Measurements from ENCODE around the gene BPTF. TPM values are rescaled to one million over a fixed set of nuclear protein-coding genes. Genes with fewer than 3 reads are reported as not detected.
"Not testable (repeated sequence)": the region's sequence is repeated elsewhere in the genome, so short reads cannot be mapped to it uniquely, and the experiment has no call there.

Gene BPTF
- total RNA-seq, 2 experiments from 2014 or later, result 117 to 125 TPM

DNA sequence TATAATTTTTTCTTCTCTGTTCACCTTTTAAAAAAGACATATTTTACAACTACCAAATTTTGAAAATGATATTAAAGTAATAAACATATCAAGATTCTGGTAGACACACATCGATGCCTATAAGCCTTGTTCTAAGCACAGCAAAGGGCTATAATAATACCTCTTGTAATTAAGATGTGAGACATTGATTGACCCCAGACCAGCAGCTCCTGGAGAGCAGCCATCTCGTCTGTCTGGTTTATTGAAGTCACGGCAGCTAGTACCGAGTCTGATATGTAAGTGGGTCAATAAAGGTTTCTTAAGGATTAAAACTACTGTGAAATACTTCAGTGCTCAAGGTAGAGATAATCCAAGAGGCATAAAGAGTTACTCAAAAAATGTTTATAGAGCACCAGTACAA, 94.9 kb downstream of the BPTF start:
- H3K4me1 Mint-ChIP-seq (ENCODE audit: low read depth), result peaks cover 7% of the 10 kb centered on the region
- intact Hi-C loops (cut with DNase I, micrococcal nuclease), result no loop called here
- DNase-seq (no peak), ATAC-seq (ENCODE audit: poor library complexity) (no peak)
- TF ChIP-seq, protein P1, sequence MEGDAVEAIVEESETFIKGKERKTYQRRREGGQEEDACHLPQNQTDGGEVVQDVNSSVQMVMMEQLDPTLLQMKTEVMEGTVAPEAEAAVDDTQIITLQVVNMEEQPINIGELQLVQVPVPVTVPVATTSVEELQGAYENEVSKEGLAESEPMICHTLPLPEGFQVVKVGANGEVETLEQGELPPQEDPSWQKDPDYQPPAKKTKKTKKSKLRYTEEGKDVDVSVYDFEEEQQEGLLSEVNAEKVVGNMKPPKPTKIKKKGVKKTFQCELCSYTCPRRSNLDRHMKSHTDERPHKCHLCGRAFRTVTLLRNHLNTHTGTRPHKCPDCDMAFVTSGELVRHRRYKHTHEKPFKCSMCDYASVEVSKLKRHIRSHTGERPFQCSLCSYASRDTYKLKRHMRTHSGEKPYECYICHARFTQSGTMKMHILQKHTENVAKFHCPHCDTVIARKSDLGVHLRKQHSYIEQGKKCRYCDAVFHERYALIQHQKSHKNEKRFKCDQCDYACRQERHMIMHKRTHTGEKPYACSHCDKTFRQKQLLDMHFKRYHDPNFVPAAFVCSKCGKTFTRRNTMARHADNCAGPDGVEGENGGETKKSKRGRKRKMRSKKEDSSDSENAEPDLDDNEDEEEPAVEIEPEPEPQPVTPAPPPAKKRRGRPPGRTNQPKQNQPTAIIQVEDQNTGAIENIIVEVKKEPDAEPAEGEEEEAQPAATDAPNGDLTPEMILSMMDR (IDR thresholded peaks at IDR 0.05), result no peak
- no peaks in the 10 kb centered on the region for H3K27me3 Mint-ChIP-seq
- no peak overlapping the region for H3K4me3 ChIP-seq (ENCODE audit: low read length)
- CTCF ChIA-PET, result no interaction called here
- H3K27ac ChIP-seq (ENCODE audit: low read depth in 1 of 2, low read length in 2 of 2), result no peak overlapping the region
- no peaks in the 10 kb centered on the region for H3K27me3 ChIP-seq (ENCODE audit: control insufficient read depth in 1 of 2, insufficient read depth in 2 of 2, low read length in 2 of 2)
- H3K4me3 Mint-ChIP-seq, result no peak overlapping the region
- POLR2A ChIA-PET, result no interaction called here
- no peaks in the 10 kb centered on the region for H3K4me1 ChIP-seq (ENCODE audit: insufficient read depth, low read length)
- peaks cover 66% of the 10 kb centered on the region for H3K36me3 ChIP-seq (ENCODE audit: insufficient read depth, low read length)
- no peaks in the 10 kb centered on the region for H3K9me3 ChIP-seq (ENCODE audit: control insufficient read depth in 1 of 2, insufficient read depth in 1 of 2, low read length in 2 of 2)
- H3K9me3 Mint-ChIP-seq, result no peaks in the 10 kb centered on the region
- H3K27ac Mint-ChIP-seq, result no peak overlapping the region
- H3K36me3 Mint-ChIP-seq (ENCODE audit: low read depth), result peaks cover 64% of the 10 kb centered on the region

DNA sequence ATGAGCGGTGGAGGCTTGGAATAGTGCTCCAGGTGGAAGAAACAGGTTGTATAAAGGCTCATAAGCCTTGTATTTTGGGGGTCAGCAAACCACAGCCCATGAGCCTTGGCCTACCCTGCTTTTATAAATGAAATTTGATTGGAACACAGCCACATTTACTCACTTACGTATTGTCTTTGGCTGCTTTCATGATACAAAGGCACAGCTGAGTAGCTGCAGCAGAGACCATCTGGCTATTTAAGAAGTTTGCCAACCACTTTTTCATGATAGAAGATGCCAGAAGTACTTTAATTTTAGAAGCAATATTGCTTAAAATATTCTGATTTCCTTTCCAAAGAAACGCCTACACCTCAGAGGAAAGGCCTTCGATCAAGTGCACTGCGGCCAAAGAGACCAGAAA, 97.2 kb downstream of the BPTF start:
- no peaks in the 10 kb centered on the region for H3K4me1 ChIP-seq (ENCODE audit: insufficient read depth, low read length)
- no peak overlapping the region for H3K27ac ChIP-seq (ENCODE audit: low read depth in 1 of 2, low read length in 2 of 2)
- ChIA-PET POLR2A (no interaction called here), CTCF (no interaction called here)
- Mint-ChIP-seq H3K9me3 (no peaks in the 10 kb centered on the region), H3K27me3 (no peaks in the 10 kb centered on the region), H3K27ac (no peak overlapping the region), H3K36me3 (ENCODE audit: low read depth) (peaks cover 70% of the 10 kb centered on the region), H3K4me3 (no peak overlapping the region), H3K4me1 (ENCODE audit: low read depth) (no peaks in the 10 kb centered on the region)
- ATAC-seq (ENCODE audit: poor library complexity) (no peak), DNase-seq (no peak)
- intact Hi-C loops (cut with DNase I, micrococcal nuclease), result no loop called here
- peaks cover 74% of the 10 kb centered on the region for H3K36me3 ChIP-seq (ENCODE audit: insufficient read depth, low read length)
- H3K27me3 ChIP-seq (ENCODE audit: control insufficient read depth in 1 of 2, insufficient read depth in 2 of 2, low read length in 2 of 2), result no peaks in the 10 kb centered on the region
- no peaks in the 10 kb centered on the region for H3K9me3 ChIP-seq (ENCODE audit: control insufficient read depth in 1 of 2, insufficient read depth in 1 of 2, low read length in 2 of 2)
- no peak overlapping the region for H3K4me3 ChIP-seq (ENCODE audit: low read length)
- TF ChIP-seq, protein P1 (IDR thresholded peaks at IDR 0.05), result no peak

DNA sequence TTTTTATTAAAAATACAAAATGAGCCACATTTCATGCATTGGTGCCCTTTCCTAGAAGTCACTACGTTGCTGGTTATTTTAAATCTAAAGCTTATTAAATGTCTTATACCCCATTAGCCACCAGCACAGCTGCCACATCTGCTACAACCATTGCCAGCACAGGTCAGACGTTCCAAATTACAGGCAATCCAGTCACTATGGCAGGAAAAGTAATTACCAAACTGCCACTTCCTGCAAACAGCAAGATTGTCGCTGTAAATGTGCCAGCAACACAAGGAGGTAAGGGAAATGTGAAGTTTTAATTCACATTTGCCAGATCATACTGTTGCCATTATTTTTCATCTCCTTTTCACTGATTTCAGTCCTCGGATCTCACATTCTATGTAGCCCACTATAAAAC, 103.5 kb downstream of the BPTF start:
- H3K27ac ChIP-seq (ENCODE audit: low read depth in 1 of 2, low read length in 2 of 2); ATAC-seq (ENCODE audit: poor library complexity); POLR2A ChIA-PET; H3K9me3 ChIP-seq (ENCODE audit: control insufficient read depth in 1 of 2, insufficient read depth in 1 of 2, low read length in 2 of 2); CTCF ChIA-PET; H3K4me1 ChIP-seq (ENCODE audit: insufficient read depth, low read length); H3K4me3 ChIP-seq (ENCODE audit: low read length); H3K9me3 Mint-ChIP-seq; H3K4me3 Mint-ChIP-seq; H3K27me3 ChIP-seq (ENCODE audit: control insufficient read depth in 1 of 2, insufficient read depth in 2 of 2, low read length in 2 of 2); DNase-seq; H3K27me3 Mint-ChIP-seq; H3K27ac Mint-ChIP-seq; intact Hi-C loops (cut with DNase I, micrococcal nuclease); H3K4me1 Mint-ChIP-seq (ENCODE audit: low read depth): not testable (repeated sequence)
- H3K36me3 ChIP-seq (ENCODE audit: insufficient read depth, low read length), result peaks cover 90% of the 10 kb centered on the region
- peaks cover 76% of the 10 kb centered on the region for H3K36me3 Mint-ChIP-seq (ENCODE audit: low read depth)

DNA sequence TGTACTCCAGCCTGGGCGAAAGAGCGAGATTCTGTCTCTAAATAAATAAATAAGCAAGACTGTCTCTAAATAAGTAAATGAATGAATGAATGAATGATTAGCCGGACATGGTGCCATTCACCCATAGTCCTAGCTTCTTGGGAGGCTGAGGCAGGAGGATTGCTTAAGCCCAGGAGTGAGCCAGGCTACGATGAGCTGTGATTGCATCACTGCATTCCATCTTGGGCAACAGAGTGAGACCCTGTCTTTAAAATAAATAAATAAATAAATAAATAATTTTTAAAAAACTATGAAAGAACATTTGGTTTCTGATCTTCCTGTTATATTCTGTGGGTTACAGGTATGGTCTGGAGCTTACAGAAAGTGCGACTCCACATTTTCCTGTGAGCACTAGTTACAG, 105.9 kb downstream of the BPTF start:
- no peaks in the 10 kb centered on the region for H3K9me3 ChIP-seq (ENCODE audit: control insufficient read depth in 1 of 2, insufficient read depth in 1 of 2, low read length in 2 of 2)
- ChIA-PET POLR2A (no interaction called here), CTCF (no interaction called here)
- DNase-seq (no peak), ATAC-seq (ENCODE audit: poor library complexity) (no peak)
- no peaks in the 10 kb centered on the region for H3K9me3 Mint-ChIP-seq
- TF ChIP-seq, protein P1 (IDR thresholded peaks at IDR 0.05), result no peak
- no peak overlapping the region for H3K27ac Mint-ChIP-seq
- H3K4me3 Mint-ChIP-seq, result no peak overlapping the region
- H3K4me1 ChIP-seq (ENCODE audit: insufficient read depth, low read length), result no peaks in the 10 kb centered on the region
- H3K4me1 Mint-ChIP-seq (ENCODE audit: low read depth), result no peaks in the 10 kb centered on the region
- H3K36me3 Mint-ChIP-seq (ENCODE audit: low read depth), result peaks cover 71% of the 10 kb centered on the region
- H3K36me3 ChIP-seq (ENCODE audit: insufficient read depth, low read length), result peaks cover 92% of the 10 kb centered on the region
- no peaks in the 10 kb centered on the region for H3K27me3 Mint-ChIP-seq
- H3K4me3 ChIP-seq (ENCODE audit: low read length), result no peak overlapping the region
- intact Hi-C loops (cut with DNase I, micrococcal nuclease), result no loop called here
- no peak overlapping the region for H3K27ac ChIP-seq (ENCODE audit: low read depth in 1 of 2, low read length in 2 of 2)
- no peaks in the 10 kb centered on the region for H3K27me3 ChIP-seq (ENCODE audit: control insufficient read depth in 1 of 2, insufficient read depth in 2 of 2, low read length in 2 of 2)

Measured in CD4-positive, alpha-beta T cell (primary cell).